Measurements from ENCODE around the gene RIPK1. TPM values are rescaled to one million over a fixed set of nuclear protein-coding genes. Genes with fewer than 3 reads are reported as not detected.

The RIPK1 gene
- total and polyA plus RNA-seq, 10 of the 15 experiments (the other 5 are each of a cell fraction or from before 2014, with no cell fraction given) = 1.6 to 11.2 (median 6.3) TPM

DNA sequence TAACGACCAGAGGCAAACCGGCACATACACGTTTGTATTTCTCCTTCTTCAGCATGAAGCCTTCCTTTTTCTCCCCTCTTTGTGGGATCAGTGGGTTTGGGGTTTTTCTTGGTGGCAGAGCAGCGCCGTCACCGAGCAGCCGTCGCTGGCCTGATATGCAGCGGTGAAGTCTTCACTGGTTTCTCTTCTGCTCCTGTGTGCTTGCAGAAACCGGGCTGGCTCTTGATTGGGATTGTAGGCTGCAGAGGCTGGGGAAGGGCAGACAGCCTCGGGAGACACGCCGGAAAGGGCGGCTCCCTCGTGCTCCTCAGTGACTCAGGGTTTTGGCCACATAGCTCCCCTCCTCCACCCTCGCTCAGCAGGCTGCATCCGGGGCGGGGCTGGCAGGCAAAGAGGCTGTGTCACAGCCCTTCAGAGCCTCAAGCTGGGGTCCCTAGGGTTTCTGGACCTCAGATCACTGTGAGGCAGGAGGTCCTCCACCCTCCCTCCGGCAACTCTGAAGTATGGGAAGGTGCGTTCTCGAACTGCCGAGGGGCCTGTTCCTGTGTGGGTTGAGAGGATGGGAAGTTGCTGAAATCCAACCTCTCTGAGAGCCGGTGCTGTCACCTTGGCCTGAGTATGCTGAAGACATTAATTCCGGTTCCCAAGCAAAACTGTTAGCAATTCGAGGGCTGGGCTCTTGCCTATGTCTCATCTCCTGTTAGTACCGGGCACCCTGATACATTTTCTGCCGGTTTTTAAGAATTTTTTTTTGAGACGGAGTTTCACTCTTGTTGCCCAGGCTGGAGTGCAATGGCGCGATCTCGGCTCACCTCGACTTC is 44.4 kb upstream of the RIPK1 start (continued):
- TF ChIP-seq, protein P1, sequence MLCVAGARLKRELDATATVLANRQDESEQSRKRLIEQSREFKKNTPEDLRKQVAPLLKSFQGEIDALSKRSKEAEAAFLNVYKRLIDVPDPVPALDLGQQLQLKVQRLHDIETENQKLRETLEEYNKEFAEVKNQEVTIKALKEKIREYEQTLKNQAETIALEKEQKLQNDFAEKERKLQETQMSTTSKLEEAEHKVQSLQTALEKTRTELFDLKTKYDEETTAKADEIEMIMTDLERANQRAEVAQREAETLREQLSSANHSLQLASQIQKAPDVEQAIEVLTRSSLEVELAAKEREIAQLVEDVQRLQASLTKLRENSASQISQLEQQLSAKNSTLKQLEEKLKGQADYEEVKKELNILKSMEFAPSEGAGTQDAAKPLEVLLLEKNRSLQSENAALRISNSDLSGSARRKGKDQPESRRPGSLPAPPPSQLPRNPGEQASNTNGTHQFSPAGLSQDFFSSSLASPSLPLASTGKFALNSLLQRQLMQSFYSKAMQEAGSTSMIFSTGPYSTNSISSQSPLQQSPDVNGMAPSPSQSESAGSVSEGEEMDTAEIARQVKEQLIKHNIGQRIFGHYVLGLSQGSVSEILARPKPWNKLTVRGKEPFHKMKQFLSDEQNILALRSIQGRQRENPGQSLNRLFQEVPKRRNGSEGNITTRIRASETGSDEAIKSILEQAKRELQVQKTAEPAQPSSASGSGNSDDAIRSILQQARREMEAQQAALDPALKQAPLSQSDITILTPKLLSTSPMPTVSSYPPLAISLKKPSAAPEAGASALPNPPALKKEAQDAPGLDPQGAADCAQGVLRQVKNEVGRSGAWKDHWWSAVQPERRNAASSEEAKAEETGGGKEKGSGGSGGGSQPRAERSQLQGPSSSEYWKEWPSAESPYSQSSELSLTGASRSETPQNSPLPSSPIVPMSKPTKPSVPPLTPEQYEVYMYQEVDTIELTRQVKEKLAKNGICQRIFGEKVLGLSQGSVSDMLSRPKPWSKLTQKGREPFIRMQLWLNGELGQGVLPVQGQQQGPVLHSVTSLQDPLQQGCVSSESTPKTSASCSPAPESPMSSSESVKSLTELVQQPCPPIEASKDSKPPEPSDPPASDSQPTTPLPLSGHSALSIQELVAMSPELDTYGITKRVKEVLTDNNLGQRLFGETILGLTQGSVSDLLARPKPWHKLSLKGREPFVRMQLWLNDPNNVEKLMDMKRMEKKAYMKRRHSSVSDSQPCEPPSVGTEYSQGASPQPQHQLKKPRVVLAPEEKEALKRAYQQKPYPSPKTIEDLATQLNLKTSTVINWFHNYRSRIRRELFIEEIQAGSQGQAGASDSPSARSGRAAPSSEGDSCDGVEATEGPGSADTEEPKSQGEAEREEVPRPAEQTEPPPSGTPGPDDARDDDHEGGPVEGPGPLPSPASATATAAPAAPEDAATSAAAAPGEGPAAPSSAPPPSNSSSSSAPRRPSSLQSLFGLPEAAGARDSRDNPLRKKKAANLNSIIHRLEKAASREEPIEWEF (IDR thresholded peaks at IDR 0.05; ENCODE audit: insufficient replicate concordance, low read depth, low read length) = no peak
- TF ChIP-seq SP1 (IDR thresholded peaks at IDR 0.05; ENCODE audit: low read depth, low read length) = peak; percentile 62
- TF ChIP-seq IKZF1 (conservative IDR thresholded peaks at IDR 0.05) = peak; percentile 65
- TF ChIP-seq ASH2L (IDR thresholded peaks at IDR 0.05; ENCODE audit: borderline replicate concordance, low read depth) = no peak
- TF ChIP-seq, protein P2, sequence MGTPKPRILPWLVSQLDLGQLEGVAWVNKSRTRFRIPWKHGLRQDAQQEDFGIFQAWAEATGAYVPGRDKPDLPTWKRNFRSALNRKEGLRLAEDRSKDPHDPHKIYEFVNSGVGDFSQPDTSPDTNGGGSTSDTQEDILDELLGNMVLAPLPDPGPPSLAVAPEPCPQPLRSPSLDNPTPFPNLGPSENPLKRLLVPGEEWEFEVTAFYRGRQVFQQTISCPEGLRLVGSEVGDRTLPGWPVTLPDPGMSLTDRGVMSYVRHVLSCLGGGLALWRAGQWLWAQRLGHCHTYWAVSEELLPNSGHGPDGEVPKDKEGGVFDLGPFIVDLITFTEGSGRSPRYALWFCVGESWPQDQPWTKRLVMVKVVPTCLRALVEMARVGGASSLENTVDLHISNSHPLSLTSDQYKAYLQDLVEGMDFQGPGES (IDR thresholded peaks at IDR 0.05) = no peak
- TF ChIP-seq, protein P3, sequence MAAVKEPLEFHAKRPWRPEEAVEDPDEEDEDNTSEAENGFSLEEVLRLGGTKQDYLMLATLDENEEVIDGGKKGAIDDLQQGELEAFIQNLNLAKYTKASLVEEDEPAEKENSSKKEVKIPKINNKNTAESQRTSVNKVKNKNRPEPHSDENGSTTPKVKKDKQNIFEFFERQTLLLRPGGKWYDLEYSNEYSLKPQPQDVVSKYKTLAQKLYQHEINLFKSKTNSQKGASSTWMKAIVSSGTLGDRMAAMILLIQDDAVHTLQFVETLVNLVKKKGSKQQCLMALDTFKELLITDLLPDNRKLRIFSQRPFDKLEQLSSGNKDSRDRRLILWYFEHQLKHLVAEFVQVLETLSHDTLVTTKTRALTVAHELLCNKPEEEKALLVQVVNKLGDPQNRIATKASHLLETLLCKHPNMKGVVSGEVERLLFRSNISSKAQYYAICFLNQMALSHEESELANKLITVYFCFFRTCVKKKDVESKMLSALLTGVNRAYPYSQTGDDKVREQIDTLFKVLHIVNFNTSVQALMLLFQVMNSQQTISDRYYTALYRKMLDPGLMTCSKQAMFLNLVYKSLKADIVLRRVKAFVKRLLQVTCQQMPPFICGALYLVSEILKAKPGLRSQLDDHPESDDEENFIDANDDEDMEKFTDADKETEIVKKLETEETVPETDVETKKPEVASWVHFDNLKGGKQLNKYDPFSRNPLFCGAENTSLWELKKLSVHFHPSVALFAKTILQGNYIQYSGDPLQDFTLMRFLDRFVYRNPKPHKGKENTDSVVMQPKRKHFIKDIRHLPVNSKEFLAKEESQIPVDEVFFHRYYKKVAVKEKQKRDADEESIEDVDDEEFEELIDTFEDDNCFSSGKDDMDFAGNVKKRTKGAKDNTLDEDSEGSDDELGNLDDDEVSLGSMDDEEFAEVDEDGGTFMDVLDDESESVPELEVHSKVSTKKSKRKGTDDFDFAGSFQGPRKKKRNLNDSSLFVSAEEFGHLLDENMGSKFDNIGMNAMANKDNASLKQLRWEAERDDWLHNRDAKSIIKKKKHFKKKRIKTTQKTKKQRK (IDR thresholded peaks at IDR 0.05; ENCODE audit: low read depth, low read length) = no peak
- TF ChIP-seq MYC (IDR thresholded peaks at IDR 0.05; ENCODE audit: insufficient read depth, insufficient read length, insufficient replicate concordance, low read length, severe bottlenecking) = no peak
- peak; percentile 12; the same call in 1 of the 2 replicates for TF ChIP-seq HDGF (IDR thresholded peaks at IDR 0.05)
- TF ChIP-seq RFX5 (IDR thresholded peaks at IDR 0.05; ENCODE audit: low read depth, low read length) = peak; percentile 11; the same call in 1 of the 2 replicates
- no peak for TF ChIP-seq ZNF274 (IDR thresholded peaks at IDR 0.05; ENCODE audit: insufficient read depth, insufficient read length)
- TF ChIP-seq, protein P4, sequence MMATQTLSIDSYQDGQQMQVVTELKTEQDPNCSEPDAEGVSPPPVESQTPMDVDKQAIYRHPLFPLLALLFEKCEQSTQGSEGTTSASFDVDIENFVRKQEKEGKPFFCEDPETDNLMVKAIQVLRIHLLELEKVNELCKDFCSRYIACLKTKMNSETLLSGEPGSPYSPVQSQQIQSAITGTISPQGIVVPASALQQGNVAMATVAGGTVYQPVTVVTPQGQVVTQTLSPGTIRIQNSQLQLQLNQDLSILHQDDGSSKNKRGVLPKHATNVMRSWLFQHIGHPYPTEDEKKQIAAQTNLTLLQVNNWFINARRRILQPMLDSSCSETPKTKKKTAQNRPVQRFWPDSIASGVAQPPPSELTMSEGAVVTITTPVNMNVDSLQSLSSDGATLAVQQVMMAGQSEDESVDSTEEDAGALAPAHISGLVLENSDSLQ (IDR thresholded peaks at IDR 0.05) = no peak
- peak; percentile 97 for TF ChIP-seq BACH1 (IDR thresholded peaks at IDR 0.05; ENCODE audit: borderline replicate concordance)
- TF ChIP-seq POU2F2 (IDR thresholded peaks at IDR 0.05; ENCODE audit: borderline replicate concordance, low read depth, low read length) = peak; percentile 63; the same call in 1 of the 3 replicates
- TF ChIP-seq, protein P5, sequence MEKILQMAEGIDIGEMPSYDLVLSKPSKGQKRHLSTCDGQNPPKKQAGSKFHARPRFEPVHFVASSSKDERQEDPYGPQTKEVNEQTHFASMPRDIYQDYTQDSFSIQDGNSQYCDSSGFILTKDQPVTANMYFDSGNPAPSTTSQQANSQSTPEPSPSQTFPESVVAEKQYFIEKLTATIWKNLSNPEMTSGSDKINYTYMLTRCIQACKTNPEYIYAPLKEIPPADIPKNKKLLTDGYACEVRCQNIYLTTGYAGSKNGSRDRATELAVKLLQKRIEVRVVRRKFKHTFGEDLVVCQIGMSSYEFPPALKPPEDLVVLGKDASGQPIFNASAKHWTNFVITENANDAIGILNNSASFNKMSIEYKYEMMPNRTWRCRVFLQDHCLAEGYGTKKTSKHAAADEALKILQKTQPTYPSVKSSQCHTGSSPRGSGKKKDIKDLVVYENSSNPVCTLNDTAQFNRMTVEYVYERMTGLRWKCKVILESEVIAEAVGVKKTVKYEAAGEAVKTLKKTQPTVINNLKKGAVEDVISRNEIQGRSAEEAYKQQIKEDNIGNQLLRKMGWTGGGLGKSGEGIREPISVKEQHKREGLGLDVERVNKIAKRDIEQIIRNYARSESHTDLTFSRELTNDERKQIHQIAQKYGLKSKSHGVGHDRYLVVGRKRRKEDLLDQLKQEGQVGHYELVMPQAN (conservative IDR thresholded peaks at IDR 0.05) = no peak; the same call in 1 of the 2 replicates
- TF ChIP-seq, protein P6, sequence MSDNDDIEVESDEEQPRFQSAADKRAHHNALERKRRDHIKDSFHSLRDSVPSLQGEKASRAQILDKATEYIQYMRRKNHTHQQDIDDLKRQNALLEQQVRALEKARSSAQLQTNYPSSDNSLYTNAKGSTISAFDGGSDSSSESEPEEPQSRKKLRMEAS (IDR thresholded peaks at IDR 0.05; ENCODE audit: low read depth, low read length) = peak; percentile 89

All from GM12878 (cell line).